ENCODE results near the gene SP2.
"Not testable (repeated sequence)": the region's sequence is repeated elsewhere in the genome, so short reads cannot be mapped to it uniquely, and the experiment has no call there.

The SP2 gene

GRCh38 chr17:47929218-47930000 is 33.4 kb downstream of the SP2 start:
- H4K12ac ChIP-seq (ENCODE audit: low read depth, low read length), result no peak overlapping the region
- no peak overlapping the region for H2BK12ac ChIP-seq (ENCODE audit: low read length)
- H3K79me2 ChIP-seq (ENCODE audit: control insufficient read depth, insufficient read depth, low read length, poor library complexity), result no peaks in the 10 kb centered on the region
- no peak overlapping the region for H2AFZ ChIP-seq (ENCODE audit: insufficient read depth, low read length, poor library complexity)
- H3K23ac ChIP-seq (ENCODE audit: low read length), result no peak overlapping the region
- no peaks in the 10 kb centered on the region for H3K27me3 ChIP-seq (ENCODE audit: insufficient read depth, low read length)
- no peak overlapping the region for H4K91ac ChIP-seq (ENCODE audit: low read depth, low read length)
- no peaks in the 10 kb centered on the region for H3K79me1 ChIP-seq (ENCODE audit: low read length)
- H3K9me3 ChIP-seq (ENCODE audit: insufficient read depth, low read depth, low read length), result peaks cover 1% of the 10 kb centered on the region
- H2BK120ac ChIP-seq (ENCODE audit: insufficient read depth, low read length, poor library complexity), result no peak overlapping the region
- H3K9ac ChIP-seq (ENCODE audit: low read length), result no peak overlapping the region
- H3K14ac ChIP-seq (ENCODE audit: low read length), result no peak overlapping the region
- no peak overlapping the region for H3K18ac ChIP-seq (ENCODE audit: low read length)
- no peak overlapping the region for H3K4ac ChIP-seq (ENCODE audit: low read depth, low read length)
- no peak overlapping the region for H2BK5ac ChIP-seq (ENCODE audit: low read depth, low read length, poor library complexity)
- no CpG with 5 or more reads among the region's 10 CpGs for WGBS (ENCODE audit: extremely low coverage, insufficient coverage, insufficient read length)
- H4K8ac ChIP-seq (ENCODE audit: low read depth, low read length), result no peak overlapping the region
- no peak overlapping the region for H2AK5ac ChIP-seq (ENCODE audit: low read length)
- H3K4me1 ChIP-seq (ENCODE audit: control insufficient read depth in 1 of 2, insufficient read depth in 2 of 2, low read length in 2 of 2), result no peaks in the 10 kb centered on the region
- no peak overlapping the region for H3K27ac ChIP-seq (ENCODE audit: low read depth, low read length)
- no peak overlapping the region for H3K4me3 ChIP-seq (ENCODE audit: low read depth, low read length)
- peaks cover 21 to 23% of the 10 kb centered on the region in 2 experiments for H3K36me3 ChIP-seq (ENCODE audit: control insufficient read depth in 1 of 2, insufficient read depth in 2 of 2, low read length in 2 of 2)
- no peak for DNase-seq
- H3K4me2 ChIP-seq (ENCODE audit: low read length), result no peak overlapping the region

- Histone ChIP-seq H4K91ac (ENCODE audit: low read depth, low read length) (no peak overlapping the region), H4K12ac (ENCODE audit: low read depth, low read length) (no peak overlapping the region), H3K27ac (ENCODE audit: low read depth, low read length) (no peak overlapping the region), H3K4me3 (ENCODE audit: low read depth, low read length) (no peak overlapping the region), H2BK5ac (ENCODE audit: low read depth, low read length, poor library complexity) (no peak overlapping the region), H3K4me1 (ENCODE audit: control insufficient read depth in 1 of 2, insufficient read depth in 2 of 2, low read length in 2 of 2) (no peaks in the 10 kb centered on the region), H2BK120ac (ENCODE audit: insufficient read depth, low read length, poor library complexity) (no peak overlapping the region), H3K36me3 (ENCODE audit: control insufficient read depth in 1 of 2, insufficient read depth in 2 of 2, low read length in 2 of 2) (peaks cover 9 to 11% of the 10 kb centered on the region in 2 experiments), H3K9ac (ENCODE audit: low read length) (no peak overlapping the region), H2AK5ac (ENCODE audit: low read length) (no peak overlapping the region), H3K18ac (ENCODE audit: low read length) (no peak overlapping the region), H3K4me2 (ENCODE audit: low read length) (no peak overlapping the region), H3K4ac (ENCODE audit: low read depth, low read length) (no peak overlapping the region), H3K9me3 (ENCODE audit: insufficient read depth, low read depth, low read length) (peaks cover 2% of the 10 kb centered on the region), H2AFZ (ENCODE audit: insufficient read depth, low read length, poor library complexity) (no peak overlapping the region), H3K79me2 (ENCODE audit: control insufficient read depth, insufficient read depth, low read length, poor library complexity) (no peaks in the 10 kb centered on the region), H3K14ac (ENCODE audit: low read length) (no peak overlapping the region), H3K27me3 (ENCODE audit: insufficient read depth, low read length) (no peaks in the 10 kb centered on the region), H4K8ac (ENCODE audit: low read depth, low read length) (no peak overlapping the region), H3K79me1 (ENCODE audit: low read length) (no peaks in the 10 kb centered on the region), H3K23ac (ENCODE audit: low read length) (no peak overlapping the region), H2BK12ac (ENCODE audit: low read length) (no peak overlapping the region)
- no CpG with 5 or more reads among the region's 4 CpGs for WGBS (ENCODE audit: extremely low coverage, insufficient coverage, insufficient read length)
- DNase-seq, result no peak
Observed at GRCh38 chr17:47931848-47932247, 35.8 kb downstream of the SP2 start.

GRCh38 chr17:47934856-47935255 is 38.8 kb downstream of the SP2 start:
- Histone ChIP-seq H3K79me2 (ENCODE audit: control insufficient read depth, insufficient read depth, low read length, poor library complexity) (no peaks in the 10 kb centered on the region), H3K4me3 (ENCODE audit: low read depth, low read length) (no peak overlapping the region), H4K8ac (ENCODE audit: low read depth, low read length) (no peak overlapping the region), H2BK120ac (ENCODE audit: insufficient read depth, low read length, poor library complexity) (no peak overlapping the region), H3K9me3 (ENCODE audit: insufficient read depth, low read depth, low read length) (peaks cover 3% of the 10 kb centered on the region), H3K4ac (ENCODE audit: low read depth, low read length) (no peak overlapping the region), H3K9ac (ENCODE audit: low read length) (no peak overlapping the region), H3K79me1 (ENCODE audit: low read length) (no peaks in the 10 kb centered on the region), H3K27ac (ENCODE audit: low read depth, low read length) (no peak overlapping the region), H3K4me1 (ENCODE audit: control insufficient read depth in 1 of 2, insufficient read depth in 2 of 2, low read length in 2 of 2) (no peaks in the 10 kb centered on the region), H3K4me2 (ENCODE audit: low read length) (no peak overlapping the region), H2BK5ac (ENCODE audit: low read depth, low read length, poor library complexity) (no peak overlapping the region), H2AK5ac (ENCODE audit: low read length) (no peak overlapping the region), H3K18ac (ENCODE audit: low read length) (no peak overlapping the region), H2BK12ac (ENCODE audit: low read length) (no peak overlapping the region), H4K91ac (ENCODE audit: low read depth, low read length) (no peak overlapping the region), H3K36me3 (ENCODE audit: control insufficient read depth in 1 of 2, insufficient read depth in 2 of 2, low read length in 2 of 2) (peaks cover 0 to 2% of the 10 kb centered on the region in 2 experiments), H3K27me3 (ENCODE audit: insufficient read depth, low read length) (no peaks in the 10 kb centered on the region), H3K14ac (ENCODE audit: low read length) (no peak overlapping the region), H4K12ac (ENCODE audit: low read depth, low read length) (no peak overlapping the region), H2AFZ (ENCODE audit: insufficient read depth, low read length, poor library complexity) (no peak overlapping the region), H3K23ac (ENCODE audit: low read length) (no peak overlapping the region)
- no peak for DNase-seq
- whole genome bisulfite sequencing (ENCODE audit: extremely low coverage, insufficient coverage, insufficient read length), result no CpG with 5 or more reads among the region's 1 CpG

- not testable (repeated sequence) for H3K14ac ChIP-seq (ENCODE audit: low read length); H4K8ac ChIP-seq (ENCODE audit: low read depth, low read length); H3K27me3 ChIP-seq (ENCODE audit: insufficient read depth, low read length); H3K18ac ChIP-seq (ENCODE audit: low read length); H3K27ac ChIP-seq (ENCODE audit: low read depth, low read length); H3K79me2 ChIP-seq (ENCODE audit: control insufficient read depth, insufficient read depth, low read length, poor library complexity); H3K4me3 ChIP-seq (ENCODE audit: low read depth, low read length); H2AK5ac ChIP-seq (ENCODE audit: low read length); H2AFZ ChIP-seq (ENCODE audit: insufficient read depth, low read length, poor library complexity); H3K4ac ChIP-seq (ENCODE audit: low read depth, low read length); H3K9me3 ChIP-seq (ENCODE audit: insufficient read depth, low read depth, low read length); H3K79me1 ChIP-seq (ENCODE audit: low read length); DNase-seq; H2BK120ac ChIP-seq (ENCODE audit: insufficient read depth, low read length, poor library complexity); H3K23ac ChIP-seq (ENCODE audit: low read length); H3K4me1 ChIP-seq (ENCODE audit: control insufficient read depth in 1 of 2, insufficient read depth in 2 of 2, low read length in 2 of 2); H3K9ac ChIP-seq (ENCODE audit: low read length); H3K36me3 ChIP-seq (ENCODE audit: control insufficient read depth in 1 of 2, insufficient read depth in 2 of 2, low read length in 2 of 2); H4K91ac ChIP-seq (ENCODE audit: low read depth, low read length); H2BK12ac ChIP-seq (ENCODE audit: low read length); H3K4me2 ChIP-seq (ENCODE audit: low read length); H2BK5ac ChIP-seq (ENCODE audit: low read depth, low read length, poor library complexity); H4K12ac ChIP-seq (ENCODE audit: low read depth, low read length)
- WGBS (ENCODE audit: extremely low coverage, insufficient coverage, insufficient read length), result no CpG with 5 or more reads among the region's 3 CpGs
Observed at GRCh38 chr17:47935468-47935867, 39.4 kb downstream of the SP2 start.

Data from trophoblast cell (in vitro differentiated cells and primary cell).